Suprapubic skin (tissue), 3 donors: Measurements from ENCODE around the gene DLG1.

Experiments
- CTCF ChIP-seq, 2 donors: fragments of 200-600 bp in 1 of 2; fragments of 450-650 bp in 1 of 2; sonication (generic) in 1 of 2; IDR thresholded peaks; one replicate each; pipeline ENCODE4 v1.5.1; 2016 to 2019; ENCODE audit warnings: antibody characterized with exemption in 2 of 2, mild to moderate bottlenecking in 1 of 2, moderate library complexity in 1 of 2
- POLR2A ChIP-seq, 2 donors: fragments of 450-650 bp; IDR thresholded peaks; one replicate each; pipeline ENCODE4 v1.6.1; 2017; ENCODE audit warnings: antibody characterized with exemption in 2 of 2, mild to moderate bottlenecking in 2 of 2, moderate library complexity in 2 of 2

- TF ChIP-seq CTCF (IDR thresholded peaks at IDR 0.05), result no peak
- TF ChIP-seq POLR2A (IDR thresholded peaks at IDR 0.05), result no peak
Observed at GRCh38 chr3:197038679-197039462, 259.5 kb downstream of the DLG1 start.
